H1 (cell line): ENCODE data around the gene NDFIP2. TPM values are rescaled to one million over a fixed set of nuclear protein-coding genes. Genes with fewer than 3 reads are reported as not detected.

Experiments used
- CTCF ChIA-PET: fragments of 300-600 bp; sonication (Branson Sonifier 250); formaldehyde crosslinking; loops from one replicate; lab custom pipeline; 2021; ENCODE audit not compliant: partially characterized antibody; lab: Charles Lee
- POLR2A ChIA-PET: fragments of 300-600 bp; sonication (Branson Sonifier 250); formaldehyde crosslinking; loops from one replicate; lab custom pipeline; 2021; ENCODE audit warnings: inconsistent platforms; ENCODE audit not compliant: partially characterized antibody; lab: Charles Lee
- DNase-seq, 2 experiments: peaks; one replicate each; pipeline versions ENCODE4 v3.0.0 to v3.0.0-alpha.2; 2010 to 2022; ENCODE audit warnings: low spot score in 2 of 2, low read depth in 1 of 2, mixed read lengths in 1 of 2
- FAIRE-seq: peaks from 2 replicates; lab custom pipeline; 2011; peaks lifted over from hg19 to GRCh38; lab: Jason Lieb, UNC
- H2AFZ ChIP-seq: 2 replicates; pipeline ENCODE4 v1.8.1; 2012; ENCODE audit warnings: low read length, inconsistent platforms
- H2AK5ac ChIP-seq: 2 replicates; pipeline ENCODE4 v1.6.1; 2013; ENCODE audit warnings: low read depth, low read length
- H2BK120ac ChIP-seq: replicated peaks from 2 replicates; pipeline ENCODE3; 2013; ENCODE audit warnings: low read depth, low read length, inconsistent platforms
- H2BK12ac ChIP-seq: 2 replicates; pipeline ENCODE4 v1.6.1; 2013; ENCODE audit warnings: low read depth, low read length
- H2BK15ac ChIP-seq: 2 replicates; pipeline ENCODE4 v1.6.1; 2013; ENCODE audit warnings: low read length
- H2BK20ac ChIP-seq: 2 replicates; pipeline ENCODE4 v1.6.1; 2013; ENCODE audit warnings: low read length
- H2BK5ac ChIP-seq: 2 replicates; pipeline ENCODE4 v1.6.1; 2013; ENCODE audit warnings: low read depth, low read length
- H3K14ac ChIP-seq: 2 replicates; pipeline ENCODE4 v1.6.1; 2013; ENCODE audit warnings: inconsistent platforms; ENCODE audit not compliant: insufficient read length
- H3K18ac ChIP-seq: 2 replicates; pipeline ENCODE4 v1.6.1; 2013; ENCODE audit warnings: low read length; ENCODE audit errors: extremely low read depth
- H3K23ac ChIP-seq: 2 replicates; pipeline ENCODE4 v1.6.1; 2013; ENCODE audit warnings: inconsistent platforms; ENCODE audit not compliant: insufficient read length
- H3K23me2 ChIP-seq: 2 replicates; pipeline ENCODE4 v1.6.1; 2013; ENCODE audit warnings: low read depth, low read length
- H3K27ac ChIP-seq: 2 replicates; pipeline ENCODE4 v1.6.1; 2011; ENCODE audit warnings: low read depth, low read length, inconsistent platforms
- H3K27me3 ChIP-seq, 4 experiments: replicated peaks in 1 of 4; 1 replicate in 1 of 4; 2 replicates in 3 of 4; pipeline versions ENCODE4 v1.6.1 to v1.8.1; 2011 to 2013; ENCODE audit warnings: low read length in 3 of 4, mild to moderate bottlenecking in 3 of 4, inconsistent platforms in 2 of 4, mixed read lengths in 2 of 4, moderate library complexity in 1 of 4; ENCODE audit not compliant: control insufficient read depth in 3 of 4, insufficient read depth in 3 of 4; ENCODE audit errors: extremely low read depth in 1 of 4
- H3K36me3 ChIP-seq, 4 experiments: 2 replicates each; pipeline versions ENCODE4 v1.6.1 to v1.8.1; 2011 to 2013; ENCODE audit warnings: mild to moderate bottlenecking in 4 of 4, low read length in 3 of 4, moderate library complexity in 2 of 4, control low read depth in 1 of 4, inconsistent platforms in 1 of 4; ENCODE audit not compliant: insufficient read depth in 4 of 4, control insufficient read depth in 2 of 4
- H3K4ac ChIP-seq: replicated peaks from 2 replicates; pipeline ENCODE3; 2013; ENCODE audit warnings: low read length, low read depth, mixed read lengths, inconsistent platforms; ENCODE audit not compliant: insufficient read length
- H3K4me1 ChIP-seq, 4 experiments: replicated peaks in 1 of 4; 1 replicate in 1 of 4; 2 replicates in 3 of 4; pipeline versions ENCODE4 v1.6.1 to v1.8.1; 2011 to 2013; ENCODE audit warnings: low read length in 3 of 4, inconsistent platforms in 2 of 4, mixed read lengths in 1 of 4; ENCODE audit not compliant: insufficient read depth in 4 of 4, control insufficient read depth in 3 of 4
- H3K4me2 ChIP-seq, 2 experiments: 2 replicates each; pipeline versions ENCODE4 v1.6.1 to v1.8.1; 2011 to 2013; ENCODE audit warnings: low read depth in 2 of 2, low read length in 2 of 2, control low read depth in 1 of 2, inconsistent platforms in 1 of 2, mild to moderate bottlenecking in 1 of 2; ENCODE audit not compliant: insufficient read depth in 1 of 2
- H3K4me3 ChIP-seq, 4 experiments: fragments of 200-600, 300-600 bp in 1 of 4; sonication (generic), shearing (Covaris generic), sonication (Bioruptor Twin) in 1 of 4; 2 replicates each; pipeline versions ENCODE4 v1.5.1 to v1.8.1; 2011 to 2016; ENCODE audit warnings: low read length in 4 of 4, low read depth in 3 of 4, control low read depth in 2 of 4, inconsistent platforms in 2 of 4, mild to moderate bottlenecking in 2 of 4, mixed read lengths in 1 of 4, moderate library complexity in 1 of 4; ENCODE audit not compliant: insufficient read depth in 2 of 4; ENCODE audit errors: extremely low read depth in 1 of 4
- H3K56ac ChIP-seq: replicated peaks from 2 replicates; pipeline ENCODE3; 2013; ENCODE audit warnings: low read depth, mild to moderate bottlenecking, mixed read lengths, low read length, inconsistent platforms; ENCODE audit not compliant: insufficient read length
- H3K79me1 ChIP-seq: 2 replicates; pipeline ENCODE4 v1.6.1; 2013; ENCODE audit warnings: low read depth, low read length, control low read depth
- H3K79me2 ChIP-seq, 2 experiments: 2 replicates each; pipeline versions ENCODE4 v1.6.1 to v1.8.1; 2012 to 2013; ENCODE audit warnings: low read length in 2 of 2, mild to moderate bottlenecking in 2 of 2, inconsistent platforms in 1 of 2; ENCODE audit not compliant: insufficient read depth in 2 of 2, control insufficient read depth in 1 of 2
- H3K9ac ChIP-seq, 4 experiments: replicated peaks in 1 of 4; 1 replicate in 1 of 4; 2 replicates in 3 of 4; pipeline versions ENCODE4 v1.6.1 to v1.8.1; 2011 to 2013; ENCODE audit warnings: low read depth in 3 of 4, low read length in 3 of 4, control low read depth in 2 of 4, mild to moderate bottlenecking in 2 of 4, moderate library complexity in 2 of 4, inconsistent platforms in 1 of 4; ENCODE audit errors: extremely low read depth in 1 of 4
- H3K9me3 ChIP-seq, 2 experiments: 2 replicates each; pipeline versions ENCODE4 v1.6.1 to v1.8.1; 2012 to 2013; ENCODE audit warnings: mild to moderate bottlenecking in 2 of 2, moderate library complexity in 2 of 2, control low read depth in 1 of 2, inconsistent platforms in 1 of 2, low read depth in 1 of 2, low read length in 1 of 2, mixed read lengths in 1 of 2; ENCODE audit not compliant: insufficient read depth in 2 of 2
- H4K20me1 ChIP-seq, 2 experiments: replicated peaks in 1 of 2; 2 replicates each; pipeline versions ENCODE3 to v1.8.1; 2011 to 2013; ENCODE audit warnings: inconsistent platforms in 2 of 2, low read length in 2 of 2, mild to moderate bottlenecking in 1 of 2; ENCODE audit not compliant: insufficient read depth in 2 of 2, control insufficient read depth in 1 of 2
- H4K5ac ChIP-seq: 2 replicates; pipeline ENCODE4 v1.6.1; 2013; ENCODE audit warnings: low read length, low read depth, mixed read lengths, inconsistent platforms; ENCODE audit not compliant: insufficient read length
- H4K8ac ChIP-seq: 2 replicates; pipeline ENCODE4 v1.8.0; 2013; ENCODE audit warnings: mild to moderate bottlenecking, moderate library complexity, low read length, inconsistent platforms; ENCODE audit not compliant: insufficient read depth; ENCODE audit errors: extremely low read depth
- H4K91ac ChIP-seq: replicated peaks from 2 replicates; pipeline ENCODE3; 2013; ENCODE audit warnings: low read length, mixed read lengths, inconsistent platforms; ENCODE audit not compliant: insufficient read length
- CBX5 ChIP-seq: fragments of 300-800, 300-1000 bp; sonication (generic); IDR thresholded peaks from 2 replicates; pipeline ENCODE4 v1.7.1; 2016; ENCODE audit warnings: antibody characterized with exemption, low read length, low read depth
- POLR2A ChIP-seq, 2 experiments: IDR thresholded peaks; 1 replicate in 1 of 2; 2 replicates in 1 of 2; pipeline ENCODE4 v1.6.1; 2011; ENCODE audit warnings: low read depth in 2 of 2, low read length in 2 of 2, mild to moderate bottlenecking in 2 of 2; ENCODE audit errors: control extremely low read depth in 1 of 2
- SP1 ChIP-seq: IDR thresholded peaks from 2 replicates; pipeline ENCODE4 v1.6.1; 2011; ENCODE audit warnings: low read depth, low read length
- WGBS, 2 experiments: shearing (Covaris generic) in 1 of 2; methylation state at CpG; one replicate each; pipeline versions ENCODE4 v1.1.6 to v1.1.7; 2013 to 2015; ENCODE audit warnings: low lambda C conversion rate in 2 of 2, mixed read lengths in 2 of 2, inconsistent platforms in 1 of 2, low coverage in 1 of 2, missing lambda C conversion rate in 1 of 2; ENCODE audit not compliant: insufficient replicate concordance in 2 of 2, insufficient coverage in 1 of 2, insufficient read length in 1 of 2; ENCODE audit errors: extremely low coverage in 1 of 2, missing lambda C conversion rate in 1 of 2; 5-methylcytosine and 5-hydroxymethylcytosine counted together
- polyA plus RNA-seq, 7 experiments: library from polyadenylated mRNA; depleted of rRNA in 3 of 7; stranded (reverse) in 5 of 7; unstranded in 2 of 7; fragments of >200 nt in 5 of 7; fragments of 200-250 nt in 2 of 7; gene quantifications; 1 replicate in 5 of 7; 2 replicates in 1 of 7; 4 replicates in 1 of 7; pipeline versions ENCODE4 v1.2.1 to v1.2.3, GENCODE V29; 2011 to 2013; ENCODE audit warnings: missing spikeins in 2 of 7, mixed read lengths in 2 of 7
- total RNA-seq: library from RNA; stranded (reverse); fragmentation: NEBNext Ultra II Directional; extraction: Animal tissue kit (Norgen Biotek cat#: 25700); gene quantifications from 2 replicates; pipeline ENCODE4 v1.2.1, GENCODE V29; 2021

NDFIP2 gene
- total and polyA plus RNA-seq, 2 of the 8 experiments (the other 6 are each of a cell fraction or from before 2014, with no cell fraction given): 11.1 to 32.9 TPM

DNA sequence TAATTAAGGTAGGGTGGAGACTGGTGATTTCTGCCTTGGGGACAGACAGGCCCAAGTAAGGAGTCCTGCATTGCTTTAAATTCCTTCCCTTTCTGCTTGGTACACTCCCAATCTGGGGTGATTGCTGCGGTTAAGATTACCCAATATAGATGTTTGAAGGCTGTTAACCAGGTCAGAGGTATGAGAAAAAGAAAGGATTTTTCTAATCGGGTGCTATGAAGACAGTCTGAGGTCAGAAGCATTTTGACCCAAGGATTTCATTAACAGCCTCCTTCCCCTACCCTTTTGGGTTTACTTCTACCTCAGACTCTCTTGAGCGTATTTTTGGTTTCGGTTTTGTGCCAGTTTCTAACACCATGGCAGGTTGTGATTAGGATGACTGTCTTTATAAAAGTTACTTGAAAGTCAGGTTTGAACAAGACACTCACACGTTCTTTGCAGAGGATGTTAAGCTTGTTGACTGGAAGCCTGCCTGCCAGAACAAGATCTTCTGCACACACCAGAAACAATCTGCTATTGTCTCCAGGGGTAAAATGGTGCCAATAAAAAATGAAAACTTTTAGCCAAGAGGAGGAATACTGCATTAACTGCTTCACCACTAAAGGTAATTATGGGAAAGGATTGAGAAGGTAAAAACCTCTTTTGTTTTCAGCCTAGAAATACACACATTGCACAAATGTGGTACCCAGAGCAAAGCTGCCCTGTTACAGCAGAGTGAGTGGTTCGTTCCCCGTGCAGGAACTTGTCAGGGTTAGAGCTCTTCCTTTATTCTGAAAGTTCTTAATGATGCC lies 108.8 kb downstream of the NDFIP2 start:
- Histone ChIP-seq H3K79me2 (no peaks in the 10 kb centered on the region), H3K18ac (no peak overlapping the region), H3K14ac (no peak overlapping the region), H4K91ac (no peak overlapping the region), H3K27me3 (no peaks in the 10 kb centered on the region), H4K20me1 (no peaks in the 10 kb centered on the region), H4K8ac (no peak overlapping the region), H3K4me1 (no peaks in the 10 kb centered on the region), H2BK15ac (no peak overlapping the region), H2BK5ac (no peak overlapping the region), H2AFZ (no peak overlapping the region), H3K36me3 (no peaks in the 10 kb centered on the region), H2AK5ac (no peak overlapping the region), H4K5ac (no peak overlapping the region), H2BK120ac (no peak overlapping the region), H3K9ac (no peak overlapping the region), H3K9me3 (0 out of 4 replicates have a peak, but pooled peaks cover 0 to 3% of the 10 kb centered on the region in 2 experiments), H3K56ac (no peak overlapping the region), H2BK12ac (no peak overlapping the region), H3K4me2 (no peak overlapping the region), H3K23me2 (no peaks in the 10 kb centered on the region), H3K79me1 (no peaks in the 10 kb centered on the region), H3K4ac (no peak overlapping the region), H2BK20ac (no peak overlapping the region), H3K27ac (no peak overlapping the region), H3K23ac (no peak overlapping the region), H3K4me3 (no peak overlapping the region)
- CTCF ChIA-PET: interaction anchor here (1.2 to 1.4 kb wide), 3 partner anchors 10 to 165 kb away, joined by 3 to 4 read pairs (median 3); no protein-coding TSS in a partner anchor
- TF ChIP-seq CBX5 (no peak), SP1 (no peak), POLR2A (IDR thresholded peaks at IDR 0.05; ENCODE audit: control extremely low read depth in 1 of 2, low read depth in 2 of 2, low read length in 2 of 2) (no peak)
- POLR2A ChIA-PET: no interaction called here
- DNase-seq (no peak), FAIRE-seq (no peak)
- 89% methylated on average over 7 of the region's 7 CpGs; no CpG with 5 or more reads in 1 of the 2 experiments for WGBS, 2 experiments
